GM23338 (cell line): Measurements from ENCODE around the gene UGT1A7. TPM values are rescaled to one million over a fixed set of nuclear protein-coding genes. Genes with fewer than 3 reads are reported as not detected.

Experiments
- ATAC-seq: fragments of 200-7000 bp; cut with Tn5 transposase; 3 replicates; pipeline ENCODE4 v1.9.1; 2020
- DNase-seq: peaks from one replicate; pipeline ENCODE4 v3.0.0-alpha.2; 2015; ENCODE audit warnings: low spot score
- H2AFZ ChIP-seq: fragments of 200-600 bp; sonication (generic); 2 replicates; pipeline ENCODE4 v1.8.0; 2016; ENCODE audit warnings: antibody characterized with exemption, mild to moderate bottlenecking, moderate library complexity
- H3F3A ChIP-seq: fragments of 200-600 bp; sonication (generic); replicated peaks from 2 replicates; pipeline ENCODE4 v1.8.0; 2017; ENCODE audit warnings: antibody characterized with exemption, mixed run types, low read depth
- H3K27ac ChIP-seq: fragments of 200-600 bp; sonication (generic); 2 replicates; pipeline ENCODE4 v1.6.1; 2016; ENCODE audit warnings: low read depth
- H3K27me3 ChIP-seq: fragments of 200-600 bp; sonication (generic); 2 replicates; pipeline ENCODE4 v1.8.0; 2016; ENCODE audit warnings: mild to moderate bottlenecking, mixed run types, moderate library complexity; ENCODE audit not compliant: insufficient read depth
- H3K36me3 ChIP-seq: fragments of 200-600 bp; sonication (generic); 2 replicates; pipeline ENCODE4 v1.8.0; 2016; ENCODE audit warnings: mild to moderate bottlenecking; ENCODE audit not compliant: insufficient read depth
- H3K4me1 ChIP-seq: fragments of 200-600 bp; sonication (generic); 2 replicates; pipeline ENCODE4 v1.8.0; 2016; ENCODE audit warnings: mild to moderate bottlenecking, moderate library complexity; ENCODE audit not compliant: insufficient read depth
- H3K4me2 ChIP-seq: fragments of 200-600 bp; sonication (generic); 2 replicates; pipeline ENCODE4 v1.7.1; 2017; ENCODE audit warnings: mixed run types
- H3K4me3 ChIP-seq: fragments of 200-600 bp; sonication (generic); 2 replicates; pipeline ENCODE4 v1.6.1; 2016; ENCODE audit warnings: mixed run types
- H3K79me2 ChIP-seq: fragments of 200-600 bp; sonication (generic); replicated peaks from 2 replicates; pipeline ENCODE4 v1.8.0; 2017; ENCODE audit warnings: mild to moderate bottlenecking; ENCODE audit not compliant: insufficient read depth
- H3K9me2 ChIP-seq: fragments of 200-600 bp; sonication (generic); 2 replicates; pipeline ENCODE4 v1.8.0; 2017; ENCODE audit not compliant: insufficient read depth
- H4K20me1 ChIP-seq: fragments of 200-600 bp; sonication (generic); replicated peaks from 2 replicates; pipeline ENCODE4 v1.8.0; 2017; ENCODE audit warnings: mild to moderate bottlenecking; ENCODE audit not compliant: insufficient read depth
- H3K27ac Mint-ChIP-seq: 2 replicates; pipeline ENCODE4 v1.8.0; 2020; ENCODE audit warnings: inconsistent platforms, mild to moderate bottlenecking, moderate library complexity, mixed read lengths
- H3K27me3 Mint-ChIP-seq: 3 replicates; pipeline ENCODE4 v1.8.0; 2022; ENCODE audit warnings: low read depth, mild to moderate bottlenecking, moderate library complexity, mixed read lengths, inconsistent platforms; ENCODE audit not compliant: insufficient read depth, poor library complexity
- H3K36me3 Mint-ChIP-seq: 3 replicates; pipeline ENCODE4 v1.8.0; 2021; ENCODE audit warnings: low read depth, mild to moderate bottlenecking, inconsistent platforms, moderate library complexity, mixed read lengths
- H3K4me1 Mint-ChIP-seq: 3 replicates; pipeline ENCODE4 v1.8.0; 2020; ENCODE audit warnings: mild to moderate bottlenecking, inconsistent platforms, mixed read lengths
- H3K4me3 Mint-ChIP-seq: 3 replicates; pipeline ENCODE4 v1.8.0; 2021; ENCODE audit warnings: moderate library complexity, mild to moderate bottlenecking, inconsistent platforms, mixed read lengths
- H3K9me3 Mint-ChIP-seq: 3 replicates; pipeline ENCODE4 v1.8.0; 2020; ENCODE audit warnings: moderate library complexity, mild to moderate bottlenecking, inconsistent platforms, mixed read lengths
- CTCF ChIP-seq, 2 experiments: fragments of 200-600 bp in 1 of 2; sonication (generic) in 1 of 2; conservative IDR thresholded peaks; 2 replicates each; pipeline versions ENCODE4 v1.5.1 to v1.6.1; 2016 to 2017; ENCODE audit warnings: antibody characterized with exemption in 2 of 2, low read depth in 2 of 2, mild to moderate bottlenecking in 2 of 2, moderate library complexity in 1 of 2
- ETS1 ChIP-seq: IDR thresholded peaks from 2 replicates; pipeline ENCODE4 v1.6.1; 2016; ENCODE audit warnings: antibody characterized with exemption
- EZH2 ChIP-seq: fragments of 200-600 bp; sonication (generic); IDR thresholded peaks from one replicate; pipeline ENCODE4 v1.8.0; 2017; ENCODE audit warnings: antibody characterized with exemption, mild to moderate bottlenecking, low read depth; ENCODE audit not compliant: unreplicated experiment
- NANOG ChIP-seq: IDR thresholded peaks from 2 replicates; pipeline ENCODE4 v1.6.1; 2016; ENCODE audit warnings: antibody characterized with exemption, borderline replicate concordance
- STAT1 ChIP-seq: IDR thresholded peaks from one replicate; pipeline ENCODE4 v1.6.1; 2016; ENCODE audit warnings: antibody characterized with exemption; ENCODE audit not compliant: unreplicated experiment
- polyA plus RNA-seq: library from polyadenylated mRNA; unstranded; fragments of >200 nt; fragmentation: Nextera tagmentation; extraction: Ambion mirVana; gene quantifications from 2 replicates; pipeline ENCODE4 v1.2.1, GENCODE V29; 2016
- total RNA-seq: library from RNA; depleted of rRNA; stranded (reverse); fragments of >200 nt; shearing (Covaris generic); gene quantifications from 2 replicates; pipeline ENCODE4 v1.2.3, GENCODE V29; 2014
- TF ChIP-seq, protein P1 (sequence below): IDR thresholded peaks from one replicate; pipeline ENCODE4 v1.6.1; 2018; ENCODE audit warnings: antibody characterized with exemption; ENCODE audit not compliant: unreplicated experiment

Gene UGT1A7
- total and polyA plus RNA-seq, 2 experiments from 2014 or later = not detected

- Mint-ChIP-seq H3K4me3 (no peak overlapping the region), H3K4me1 (peaks cover 9% of the 10 kb centered on the region), H3K36me3 (peaks cover 4% of the 10 kb centered on the region; the same call in 2 of the 3 replicates), H3K27ac (no peak overlapping the region), H3K9me3 (peaks cover 22% of the 10 kb centered on the region), H3K27me3 (no peaks in the 10 kb centered on the region)
- DNase-seq (no peak), ATAC-seq (no peak)
- H3K9me2 ChIP-seq = no peaks in the 10 kb centered on the region
- H4K20me1 ChIP-seq = no peaks in the 10 kb centered on the region
- H3K4me1 ChIP-seq = no peaks in the 10 kb centered on the region
- no peaks in the 10 kb centered on the region for H3K79me2 ChIP-seq
- no peak overlapping the region for H2AFZ ChIP-seq
- H3K27ac ChIP-seq = no peak overlapping the region
- H3K4me2 ChIP-seq = no peak overlapping the region
- H3K4me3 ChIP-seq = no peak overlapping the region
- no peaks in the 10 kb centered on the region for H3F3A ChIP-seq
- H3K27me3 ChIP-seq = no peaks in the 10 kb centered on the region
- no peaks in the 10 kb centered on the region for H3K36me3 ChIP-seq
- TF ChIP-seq, protein P1, sequence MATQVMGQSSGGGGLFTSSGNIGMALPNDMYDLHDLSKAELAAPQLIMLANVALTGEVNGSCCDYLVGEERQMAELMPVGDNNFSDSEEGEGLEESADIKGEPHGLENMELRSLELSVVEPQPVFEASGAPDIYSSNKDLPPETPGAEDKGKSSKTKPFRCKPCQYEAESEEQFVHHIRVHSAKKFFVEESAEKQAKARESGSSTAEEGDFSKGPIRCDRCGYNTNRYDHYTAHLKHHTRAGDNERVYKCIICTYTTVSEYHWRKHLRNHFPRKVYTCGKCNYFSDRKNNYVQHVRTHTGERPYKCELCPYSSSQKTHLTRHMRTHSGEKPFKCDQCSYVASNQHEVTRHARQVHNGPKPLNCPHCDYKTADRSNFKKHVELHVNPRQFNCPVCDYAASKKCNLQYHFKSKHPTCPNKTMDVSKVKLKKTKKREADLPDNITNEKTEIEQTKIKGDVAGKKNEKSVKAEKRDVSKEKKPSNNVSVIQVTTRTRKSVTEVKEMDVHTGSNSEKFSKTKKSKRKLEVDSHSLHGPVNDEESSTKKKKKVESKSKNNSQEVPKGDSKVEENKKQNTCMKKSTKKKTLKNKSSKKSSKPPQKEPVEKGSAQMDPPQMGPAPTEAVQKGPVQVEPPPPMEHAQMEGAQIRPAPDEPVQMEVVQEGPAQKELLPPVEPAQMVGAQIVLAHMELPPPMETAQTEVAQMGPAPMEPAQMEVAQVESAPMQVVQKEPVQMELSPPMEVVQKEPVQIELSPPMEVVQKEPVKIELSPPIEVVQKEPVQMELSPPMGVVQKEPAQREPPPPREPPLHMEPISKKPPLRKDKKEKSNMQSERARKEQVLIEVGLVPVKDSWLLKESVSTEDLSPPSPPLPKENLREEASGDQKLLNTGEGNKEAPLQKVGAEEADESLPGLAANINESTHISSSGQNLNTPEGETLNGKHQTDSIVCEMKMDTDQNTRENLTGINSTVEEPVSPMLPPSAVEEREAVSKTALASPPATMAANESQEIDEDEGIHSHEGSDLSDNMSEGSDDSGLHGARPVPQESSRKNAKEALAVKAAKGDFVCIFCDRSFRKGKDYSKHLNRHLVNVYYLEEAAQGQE = no peak
Observed at GRCh38 chr2:233772153-233772552, 90.5 kb downstream of the UGT1A7 start.

- Histone ChIP-seq H2AFZ (no peak overlapping the region), H3K4me1 (no peaks in the 10 kb centered on the region), H4K20me1 (no peaks in the 10 kb centered on the region), H3K27me3 (no peaks in the 10 kb centered on the region), H3K36me3 (no peaks in the 10 kb centered on the region), H3K27ac (no peak overlapping the region), H3F3A (no peaks in the 10 kb centered on the region), H3K4me3 (no peak overlapping the region), H3K9me2 (no peaks in the 10 kb centered on the region), H3K79me2 (no peaks in the 10 kb centered on the region), H3K4me2 (no peak overlapping the region)
- ATAC-seq (no peak), DNase-seq (no peak)
- H3K27ac Mint-ChIP-seq = no peak overlapping the region
- peaks cover 7% of the 10 kb centered on the region for H3K4me1 Mint-ChIP-seq
- peaks cover 4% of the 10 kb centered on the region; the same call in 2 of the 3 replicates for H3K36me3 Mint-ChIP-seq
- no peak overlapping the region for H3K4me3 Mint-ChIP-seq
- no peak for TF ChIP-seq NANOG
- TF ChIP-seq ETS1 = no peak
- TF ChIP-seq CTCF (conservative IDR thresholded peaks at IDR 0.05; ENCODE audit: low read depth in 2 of 2) = no peak
- no peak for TF ChIP-seq STAT1
- no peak for TF ChIP-seq EZH2
- H3K9me3 Mint-ChIP-seq = peaks cover 22% of the 10 kb centered on the region
- no peaks in the 10 kb centered on the region for H3K27me3 Mint-ChIP-seq
Observed at GRCh38 chr2:233772583-233772982, 90.9 kb downstream of the UGT1A7 start.
